Loucy (cell line): ENCODE data around the gene INTS2.
"Not testable (repeated sequence)": the region's sequence is repeated elsewhere in the genome, so short reads cannot be mapped to it uniquely, and the experiment has no call there.

Experiments used
- H2AFZ ChIP-seq: fragments of 200-600 bp; sonication (generic); 2 replicates; pipeline ENCODE4 v1.6.0; 2016; ENCODE audit warnings: antibody characterized with exemption, mild to moderate bottlenecking, low read length, moderate library complexity
- H3F3A ChIP-seq: fragments of 200-600 bp; 2 replicates; pipeline ENCODE4 v1.6.0; 2016; ENCODE audit warnings: antibody characterized with exemption, low read depth, mild to moderate bottlenecking
- H3K27me3 ChIP-seq: fragments of 200-600 bp; sonication (generic); 2 replicates; pipeline ENCODE4 v1.6.1; 2014; ENCODE audit warnings: low read length, mild to moderate bottlenecking; ENCODE audit not compliant: insufficient read depth, poor library complexity, severe bottlenecking
- H3K36me3 ChIP-seq: fragments of 200-600 bp; sonication (generic); 2 replicates; pipeline ENCODE4 v1.6.1; 2016; ENCODE audit warnings: low read length; ENCODE audit not compliant: insufficient read depth
- H3K4me1 ChIP-seq: fragments of 200-600 bp; sonication (generic); 2 replicates; pipeline ENCODE4 v1.5.1; 2014; ENCODE audit warnings: low read length, mild to moderate bottlenecking; ENCODE audit not compliant: insufficient read depth, poor library complexity, severe bottlenecking
- H3K4me2 ChIP-seq: fragments of 200-600 bp; sonication (generic); 2 replicates; pipeline ENCODE4 v1.6.0; 2014; ENCODE audit warnings: antibody characterized with exemption, low read length, low read depth, mild to moderate bottlenecking; ENCODE audit not compliant: poor library complexity, severe bottlenecking
- H3K4me3 ChIP-seq: fragments of 200-600 bp; sonication (generic); 2 replicates; pipeline ENCODE4 v1.5.1; 2014; ENCODE audit warnings: low read length, mild to moderate bottlenecking, mixed read lengths; ENCODE audit not compliant: poor library complexity, severe bottlenecking
- H3K79me2 ChIP-seq: fragments of 200-600 bp; sonication (generic); 2 replicates; pipeline ENCODE4 v1.6.1; 2014; ENCODE audit warnings: low read length; ENCODE audit not compliant: insufficient read depth
- H3K9ac ChIP-seq: fragments of 200-600 bp; sonication (generic); 2 replicates; pipeline ENCODE4 v1.6.0; 2014; ENCODE audit warnings: mild to moderate bottlenecking, low read depth, low read length, moderate library complexity; ENCODE audit not compliant: poor library complexity, severe bottlenecking
- H3K9me2 ChIP-seq: fragments of 200-600 bp; sonication (generic); replicated peaks from 2 replicates; pipeline ENCODE4 v1.6.1; 2016; ENCODE audit warnings: low read depth, low read length, mixed read lengths
- H3K9me3 ChIP-seq: fragments of 200-600 bp; sonication (generic); 2 replicates; pipeline ENCODE4 v1.6.1; 2014; ENCODE audit warnings: mild to moderate bottlenecking, antibody characterized with exemption, low read length, low read depth; ENCODE audit not compliant: insufficient read depth
- H4K20me1 ChIP-seq: fragments of 200-600 bp; sonication (generic); 2 replicates; pipeline ENCODE4 v1.6.0; 2014; ENCODE audit warnings: antibody characterized with exemption, low read length, mild to moderate bottlenecking; ENCODE audit not compliant: insufficient read depth, poor library complexity, severe bottlenecking
- CTCF ChIP-seq: fragments of 200-600 bp; sonication (generic); conservative IDR thresholded peaks from 2 replicates; pipeline ENCODE4 v1.5.1; 2014; ENCODE audit warnings: mild to moderate bottlenecking, antibody characterized with exemption, low read length
- EZH2phosphoT487 ChIP-seq: fragments of 200-600 bp; IDR thresholded peaks from 2 replicates; pipeline ENCODE4 v1.6.1; 2018; ENCODE audit warnings: antibody characterized with exemption, mild to moderate bottlenecking, moderate library complexity, borderline replicate concordance

Gene INTS2

GRCh38 chr17:61897548-61898180, 30.1 kb downstream of the INTS2 start:
- Histone ChIP-seq H3K4me2 (no peak overlapping the region), H3K4me1 (no peaks in the 10 kb centered on the region), H3K36me3 (peaks cover 38% of the 10 kb centered on the region; the same call in 1 of the 2 replicates), H3K4me3 (no peak overlapping the region), H3K27me3 (no peaks in the 10 kb centered on the region), H4K20me1 (no peaks in the 10 kb centered on the region), H3K9me2 (no peaks in the 10 kb centered on the region), H3K79me2 (no peaks in the 10 kb centered on the region), H2AFZ (no peak overlapping the region), H3F3A (no peaks in the 10 kb centered on the region), H3K9ac (no peak overlapping the region), H3K9me3 (no peaks in the 10 kb centered on the region)
- no peak for TF ChIP-seq CTCF
- TF ChIP-seq EZH2phosphoT487, result no peak

GRCh38 chr17:61895391-61895790, 32.4 kb downstream of the INTS2 start:
- H3K27me3 ChIP-seq, result no peaks in the 10 kb centered on the region
- peaks cover 33% of the 10 kb centered on the region; the same call in 1 of the 2 replicates for H3K36me3 ChIP-seq
- no peaks in the 10 kb centered on the region for H3K4me1 ChIP-seq
- TF ChIP-seq EZH2phosphoT487, result no peak
- no peak for TF ChIP-seq CTCF
- no peak overlapping the region for H3K9ac ChIP-seq
- H3K9me2 ChIP-seq, result no peaks in the 10 kb centered on the region
- no peak overlapping the region for H3K4me3 ChIP-seq
- no peaks in the 10 kb centered on the region for H3K9me3 ChIP-seq
- no peak overlapping the region for H3K4me2 ChIP-seq
- no peaks in the 10 kb centered on the region for H4K20me1 ChIP-seq
- H3K79me2 ChIP-seq, result no peaks in the 10 kb centered on the region
- H3F3A ChIP-seq, result no peaks in the 10 kb centered on the region
- H2AFZ ChIP-seq, result no peak overlapping the region

GRCh38 chr17:61894310-61894709, 33.5 kb downstream of the INTS2 start:
- H3K36me3 ChIP-seq, result peaks cover 35% of the 10 kb centered on the region; the same call in 1 of the 2 replicates
- not testable (repeated sequence) for H3K9me2 ChIP-seq, H3K4me3 ChIP-seq, H3K4me1 ChIP-seq, H4K20me1 ChIP-seq, H3K79me2 ChIP-seq, H2AFZ ChIP-seq, H3K4me2 ChIP-seq, H3K9me3 ChIP-seq, H3F3A ChIP-seq, H3K9ac ChIP-seq, H3K27me3 ChIP-seq

- not testable (repeated sequence) for H3K79me2 ChIP-seq, H3K9me3 ChIP-seq, H4K20me1 ChIP-seq, H3K9ac ChIP-seq, H3K4me2 ChIP-seq, H2AFZ ChIP-seq, H3K4me1 ChIP-seq, H3K9me2 ChIP-seq, H3F3A ChIP-seq, H3K4me3 ChIP-seq, H3K27me3 ChIP-seq
- peaks cover 35% of the 10 kb centered on the region; the same call in 1 of the 2 replicates for H3K36me3 ChIP-seq
These were observed 40.0 kb downstream of the INTS2 start for GRCh38 chr17:61887733-61888132.

GRCh38 chr17:61885865-61886264, 41.9 kb downstream of the INTS2 start:
- not testable (repeated sequence) for H3K9me3 ChIP-seq, H3K4me2 ChIP-seq, H3K9ac ChIP-seq, H4K20me1 ChIP-seq, H3K27me3 ChIP-seq, H3F3A ChIP-seq, H3K4me1 ChIP-seq, H3K4me3 ChIP-seq, H3K9me2 ChIP-seq, H2AFZ ChIP-seq, H3K79me2 ChIP-seq
- H3K36me3 ChIP-seq, result peaks cover 36% of the 10 kb centered on the region; the same call in 1 of the 2 replicates
